GM12872 (cell line): ENCODE results near the gene SLC25A10.

ENCODE experiments used
- CTCF ChIP-seq: IDR thresholded peaks from 3 replicates; pipeline ENCODE4 v1.5.1; 2011; ENCODE audit warnings: low read depth, mild to moderate bottlenecking, low read length, moderate library complexity; ENCODE audit not compliant: insufficient read depth

The SLC25A10 gene

DNA sequence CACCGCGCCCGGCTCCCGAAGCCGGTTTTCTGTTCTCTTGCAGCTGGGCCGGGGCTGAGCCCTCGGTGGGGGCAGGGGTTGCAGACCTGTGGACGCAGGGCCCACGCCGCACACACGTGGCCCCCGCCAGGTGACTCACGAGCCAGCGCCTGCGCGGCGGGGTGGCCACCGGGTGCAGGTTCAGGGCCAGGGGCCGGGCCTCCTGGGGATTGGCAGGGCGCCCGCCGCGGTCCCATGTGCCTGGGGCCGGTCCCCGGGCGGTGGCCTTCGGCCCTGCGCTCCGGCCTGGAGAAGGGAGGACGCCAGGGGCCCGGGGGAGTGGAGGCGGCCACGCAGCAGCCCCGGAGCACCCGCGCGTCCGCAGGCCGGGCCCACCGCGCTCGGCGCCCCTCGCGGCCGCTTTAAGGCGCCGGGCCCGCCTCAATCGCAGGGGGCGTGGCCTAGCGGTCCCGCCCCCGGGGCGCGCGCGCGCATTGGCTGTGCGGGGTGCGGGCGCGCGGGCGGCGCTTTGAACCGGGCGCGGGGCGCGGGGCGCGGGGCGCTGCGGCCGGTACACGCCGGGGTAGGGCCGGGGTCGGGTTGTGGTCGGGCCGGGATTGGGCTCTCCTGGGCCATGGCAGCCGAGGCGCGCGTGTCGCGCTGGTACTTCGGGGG is at the start of gene SLC25A10:
Gene SLC25A10 (plus strand): TSS at position 471 of the 654 bp plus-strand sequence. CDS start 143 bp downstream, at position 614.
- no peak for TF ChIP-seq CTCF

DNA sequence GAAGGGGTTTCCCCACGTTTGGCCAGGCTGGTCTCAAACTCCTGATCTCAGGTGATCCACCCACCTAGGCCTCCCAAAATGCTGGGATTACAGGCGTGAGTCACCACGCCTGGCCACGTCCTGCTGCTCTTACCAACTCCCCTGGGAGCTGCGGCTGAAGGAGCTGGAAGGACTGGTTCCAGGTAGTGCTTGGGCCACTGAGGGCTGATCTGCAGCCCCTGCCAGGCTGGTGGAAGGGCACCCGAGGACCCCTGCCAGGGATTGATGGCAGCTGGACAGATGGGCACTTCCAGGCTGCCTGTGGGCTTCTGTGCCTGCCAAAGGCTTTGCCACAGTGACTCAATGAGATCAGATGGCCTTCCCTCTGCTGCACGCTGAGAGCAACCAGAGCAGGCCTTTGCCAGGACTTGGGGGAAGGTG is 48.0 kb upstream of the SLC25A10 start:
- TF ChIP-seq CTCF: no peak

GRCh38 chr17:81665205-81666091 is 46.6 kb upstream of the SLC25A10 start:
- TF ChIP-seq CTCF: no peak

DNA sequence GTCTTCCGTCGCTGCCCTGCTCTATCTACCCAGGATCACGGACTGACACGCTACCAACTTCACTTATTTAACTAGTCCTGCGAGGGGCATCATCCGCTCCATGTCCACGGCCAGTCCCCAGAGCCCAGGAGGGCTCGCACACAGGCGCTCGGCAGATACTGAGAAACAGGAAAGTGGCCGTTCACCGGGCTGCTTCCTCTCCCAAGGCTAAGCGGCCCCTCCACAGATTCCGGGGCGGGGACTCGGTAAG is 46.1 kb upstream of the SLC25A10 start:
- no peak for TF ChIP-seq CTCF

DNA sequence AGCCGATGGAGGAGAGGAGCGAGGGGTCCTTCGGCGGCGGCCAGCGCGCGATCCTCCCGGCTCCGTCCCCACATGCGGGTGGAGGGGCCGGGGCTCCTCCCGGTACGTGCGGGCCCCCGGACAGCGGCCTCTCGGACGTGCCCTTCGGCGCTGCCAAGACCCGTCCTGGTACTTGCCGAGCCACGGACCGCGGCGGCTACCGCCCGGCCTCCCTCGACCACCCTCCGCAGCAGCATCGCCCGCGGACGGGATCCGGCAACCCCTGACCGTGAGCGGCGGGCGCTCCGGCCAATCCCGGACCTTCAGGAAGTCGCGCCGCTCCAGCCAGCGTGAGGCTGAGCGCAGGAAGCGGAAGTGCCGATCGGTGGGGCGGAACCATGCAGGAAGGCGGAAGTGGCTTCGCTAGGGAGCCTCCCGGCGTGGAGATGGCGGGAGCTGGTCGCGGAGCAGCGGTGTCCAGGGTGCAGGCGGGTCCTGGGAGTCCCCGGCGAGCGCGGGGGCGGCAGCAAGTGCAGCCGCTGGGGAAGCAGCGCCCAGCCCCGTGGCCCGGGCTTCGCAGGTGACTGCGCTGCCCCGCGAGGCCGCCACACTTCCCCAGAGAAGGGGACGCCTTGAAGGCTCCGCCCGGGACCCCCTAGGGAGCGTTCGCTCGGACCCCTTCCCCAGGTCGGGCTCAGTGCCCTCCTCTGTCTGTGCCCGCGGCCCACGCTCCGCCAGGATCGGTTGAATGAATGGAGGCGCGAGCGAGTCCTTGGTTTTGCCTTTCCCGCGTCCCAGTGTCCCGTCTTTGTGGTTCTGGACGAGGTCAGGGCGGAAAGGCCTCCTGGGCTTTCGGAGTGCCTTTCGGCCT is 45.5 kb upstream of the SLC25A10 start, which contains the start of the genes CCDC137 and OXLD1:
Gene CCDC137 (plus strand): TSS at position 396 of the 850 bp plus-strand sequence. CDS start 30 bp downstream, at position 426.
Gene OXLD1 (minus strand): TSS at position 264 of the 850 bp plus-strand sequence. CDS start 28 bp downstream, at position 236.
- TF ChIP-seq CTCF: no peak

DNA sequence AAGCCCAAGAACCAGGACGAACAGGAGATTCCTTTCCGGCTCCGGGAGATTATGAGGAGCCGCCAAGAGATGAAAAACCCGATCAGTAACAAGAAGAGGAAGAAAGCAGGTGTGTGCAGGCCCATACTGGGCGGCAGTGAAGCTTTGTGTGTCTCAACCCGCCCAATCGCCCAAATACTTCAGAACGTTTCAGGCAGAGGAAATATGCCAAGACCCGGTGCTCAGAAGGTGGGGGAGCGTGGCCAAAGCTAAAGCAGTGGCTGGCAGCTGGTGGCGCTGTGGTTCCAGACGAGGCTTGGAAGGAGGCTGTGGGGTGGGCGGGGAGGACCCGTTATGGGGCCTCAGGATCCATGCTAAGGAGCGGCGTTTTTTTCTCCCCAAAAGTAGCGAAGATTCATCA is 44.3 kb upstream of the SLC25A10 start:
- TF ChIP-seq CTCF: no peak

- TF ChIP-seq CTCF: no peak
These were observed 39.6 kb upstream of the SLC25A10 start for GRCh38 chr17:81672504-81672903.
